H9 (cell line): ENCODE data around the gene CFAP91. TPM values are rescaled to one million over a fixed set of nuclear protein-coding genes. Genes with fewer than 3 reads are reported as not detected.

ENCODE experiments used
- DNase-seq: peaks from one replicate; pipeline ENCODE4 v3.0.0-alpha.2; 2017
- H2AFZ ChIP-seq: one replicate; pipeline ENCODE4 v1.6.1; 2013; ENCODE audit warnings: mild to moderate bottlenecking, low read length, control low read depth, moderate library complexity
- H2AK5ac ChIP-seq: 2 replicates; pipeline ENCODE4 v1.6.1; 2013; ENCODE audit warnings: low read length, control low read depth, mixed read lengths; ENCODE audit not compliant: insufficient read length
- H2BK120ac ChIP-seq: one replicate; pipeline ENCODE4 v1.6.1; 2013; ENCODE audit warnings: low read depth, mild to moderate bottlenecking, low read length, control low read depth, inconsistent platforms; ENCODE audit not compliant: poor library complexity, severe bottlenecking
- H2BK12ac ChIP-seq: 2 replicates; pipeline ENCODE4 v1.6.1; 2013; ENCODE audit warnings: low read length, control low read depth, mixed read lengths, low read depth; ENCODE audit not compliant: insufficient read length
- H2BK15ac ChIP-seq: 2 replicates; pipeline ENCODE4 v1.6.1; 2013; ENCODE audit warnings: low read depth, low read length, control low read depth
- H2BK20ac ChIP-seq: one replicate; pipeline ENCODE4 v1.6.1; 2013; ENCODE audit warnings: low read depth, mild to moderate bottlenecking, low read length, control low read depth, inconsistent platforms; ENCODE audit not compliant: poor library complexity, severe bottlenecking
- H2BK5ac ChIP-seq: 2 replicates; pipeline ENCODE4 v1.6.1; 2013; ENCODE audit warnings: low read length, control low read depth, mixed read lengths; ENCODE audit not compliant: insufficient read length
- H3K14ac ChIP-seq: 2 replicates; pipeline ENCODE4 v1.6.1; 2013; ENCODE audit warnings: low read length, control low read depth; ENCODE audit not compliant: insufficient read depth
- H3K18ac ChIP-seq: 2 replicates; pipeline ENCODE4 v1.6.1; 2013; ENCODE audit warnings: low read depth, mild to moderate bottlenecking, mixed read lengths, low read length, control low read depth; ENCODE audit not compliant: insufficient read length
- H3K23ac ChIP-seq: 2 replicates; pipeline ENCODE4 v1.6.1; 2013; ENCODE audit warnings: low read length, control low read depth, mixed read lengths, low read depth; ENCODE audit not compliant: insufficient read length
- H3K23me2 ChIP-seq: 2 replicates; pipeline ENCODE4 v1.6.1; 2013; ENCODE audit warnings: low read depth, mild to moderate bottlenecking, mixed read lengths, low read length, control low read depth; ENCODE audit not compliant: insufficient read length, poor library complexity, severe bottlenecking
- H3K27ac ChIP-seq: 2 replicates; pipeline ENCODE4 v1.5.1; 2013; ENCODE audit warnings: low read length, control low read depth, mixed read lengths, low read depth; ENCODE audit not compliant: insufficient read length
- H3K27me3 ChIP-seq: 2 replicates; pipeline ENCODE4 v1.6.1; 2013; ENCODE audit warnings: low read length, control low read depth, inconsistent platforms; ENCODE audit not compliant: insufficient read depth
- H3K4ac ChIP-seq: 2 replicates; pipeline ENCODE4 v1.6.1; 2013; ENCODE audit warnings: low read depth, mild to moderate bottlenecking, control low read depth, inconsistent platforms, low read length, moderate library complexity
- H3K4me1 ChIP-seq: 2 replicates; pipeline ENCODE4 v1.6.1; 2013; ENCODE audit warnings: low read length, control low read depth, inconsistent platforms; ENCODE audit not compliant: insufficient read depth
- H3K4me2 ChIP-seq: 2 replicates; pipeline ENCODE4 v1.6.1; 2013; ENCODE audit warnings: low read length, control low read depth, mixed read lengths; ENCODE audit not compliant: insufficient read length, insufficient read depth
- H3K56ac ChIP-seq: 2 replicates; pipeline ENCODE4 v1.6.1; 2013; ENCODE audit warnings: low read depth, mild to moderate bottlenecking, mixed read lengths, low read length, control low read depth; ENCODE audit not compliant: insufficient read length
- H3K79me1 ChIP-seq: 2 replicates; pipeline ENCODE4 v1.6.1; 2013; ENCODE audit warnings: low read depth, mild to moderate bottlenecking, moderate library complexity, low read length, control low read depth, inconsistent platforms; ENCODE audit not compliant: insufficient read depth, poor library complexity, severe bottlenecking
- H3K79me2 ChIP-seq: 2 replicates; pipeline ENCODE4 v1.6.1; 2013; ENCODE audit warnings: low read length, control low read depth, inconsistent platforms; ENCODE audit not compliant: insufficient read depth
- H3K9ac ChIP-seq: 2 replicates; pipeline ENCODE4 v1.6.1; 2013; ENCODE audit warnings: low read length, control low read depth, mixed read lengths; ENCODE audit not compliant: insufficient read length; ENCODE audit errors: extremely low read depth
- H3K9me3 ChIP-seq: one replicate; pipeline ENCODE4 v1.6.1; 2013; ENCODE audit warnings: low read depth, low read length, inconsistent platforms; ENCODE audit not compliant: control insufficient read depth
- H3T11ph ChIP-seq: one replicate; pipeline ENCODE4 v1.6.1; 2013; ENCODE audit warnings: mild to moderate bottlenecking, low read length, control low read depth, inconsistent platforms
- H4K20me1 ChIP-seq: one replicate; pipeline ENCODE4 v1.6.1; 2013; ENCODE audit not compliant: control insufficient read depth, insufficient read length, insufficient read depth
- H4K5ac ChIP-seq: 2 replicates; pipeline ENCODE4 v1.6.1; 2013; ENCODE audit warnings: low read depth, mild to moderate bottlenecking, mixed read lengths, low read length, control low read depth; ENCODE audit not compliant: insufficient read length
- H4K8ac ChIP-seq: replicated peaks from 2 replicates; pipeline ENCODE4 v1.6.1; 2013; ENCODE audit warnings: low read length, control low read depth, mixed read lengths, low read depth; ENCODE audit not compliant: insufficient read length
- H4K91ac ChIP-seq: 2 replicates; pipeline ENCODE4 v1.6.1; 2013; ENCODE audit warnings: low read depth, mild to moderate bottlenecking, moderate library complexity, mixed read lengths, low read length, control low read depth; ENCODE audit not compliant: insufficient read length
- H3K27ac Mint-ChIP-seq, 3 experiments: 2 replicates in 2 of 3; 3 replicates in 1 of 3; pipeline ENCODE4 v1.8.0; 2020 to 2021; ENCODE audit warnings: mixed read lengths in 3 of 3, mild to moderate bottlenecking in 1 of 3, moderate library complexity in 1 of 3
- H3K27me3 Mint-ChIP-seq: 2 replicates; pipeline ENCODE4 v1.8.0; 2021; ENCODE audit warnings: low read depth, mild to moderate bottlenecking, moderate library complexity, mixed read lengths
- H3K36me3 Mint-ChIP-seq, 3 experiments: 2 replicates in 2 of 3; 3 replicates in 1 of 3; pipeline ENCODE4 v1.8.0; 2020 to 2021; ENCODE audit warnings: low read depth in 3 of 3, mixed read lengths in 3 of 3; ENCODE audit not compliant: insufficient read depth in 1 of 3
- H3K4me1 Mint-ChIP-seq, 2 experiments: 2 replicates each; pipeline ENCODE4 v1.8.0; 2020; ENCODE audit warnings: mixed read lengths in 2 of 2
- H3K4me3 Mint-ChIP-seq, 2 experiments: 2 replicates in 1 of 2; 3 replicates in 1 of 2; pipeline ENCODE4 v1.8.0; 2020 to 2021; ENCODE audit warnings: mild to moderate bottlenecking in 2 of 2, mixed read lengths in 2 of 2, moderate library complexity in 1 of 2
- H3K9me3 Mint-ChIP-seq, 2 experiments: 2 replicates in 1 of 2; 3 replicates in 1 of 2; pipeline ENCODE4 v1.8.0; 2020; ENCODE audit warnings: mild to moderate bottlenecking in 2 of 2, mixed read lengths in 2 of 2, moderate library complexity in 1 of 2
- WGBS: extraction: QIAGEN DNeasy Blood & Tissue Kit; methylation state at CpG from one replicate; pipeline ENCODE4 v1.1.7; 2013; ENCODE audit warnings: missing lambda C conversion rate, low lambda C conversion rate, mixed read lengths; ENCODE audit not compliant: insufficient read length; ENCODE audit errors: extremely low coverage; 5-methylcytosine and 5-hydroxymethylcytosine counted together
- total RNA-seq: library from RNA; stranded (reverse); gene quantifications from 2 replicates; pipeline ENCODE4 v1.2.1, GENCODE V29; 2021
- TF ChIP-seq, protein P1 (sequence below): fragments of 200-600 bp; sonication (generic); conservative IDR thresholded peaks from 3 replicates; pipeline ENCODE4 v1.8.0; 2021; ENCODE audit warnings: antibody characterized with exemption, mild to moderate bottlenecking

Gene CFAP91
- total RNA-seq, 1 experiment from 2014 or later: 2.3 TPM

DNA sequence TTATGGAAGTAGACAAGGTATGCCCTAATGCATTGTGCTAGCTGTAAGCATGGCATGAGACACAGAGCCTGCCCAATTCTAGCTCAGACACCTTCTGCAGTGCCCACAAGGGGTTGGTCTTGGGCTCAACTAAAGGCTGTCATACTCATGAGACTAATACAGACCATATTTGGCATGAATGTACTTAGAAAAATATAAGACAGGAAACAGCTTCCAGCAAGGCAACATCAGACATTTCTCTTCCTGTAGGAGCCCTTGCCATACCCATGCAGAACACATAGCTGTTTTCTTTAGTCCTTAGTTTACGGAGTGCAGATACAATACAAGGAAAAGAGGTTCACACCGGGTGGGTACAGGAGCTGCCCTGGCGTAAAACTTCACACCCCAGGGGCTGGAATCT is 48.6 kb downstream of the CFAP91 start:
- no peaks in the 10 kb centered on the region for H3K4me1 ChIP-seq
- H4K8ac ChIP-seq: no peak overlapping the region
- no peak overlapping the region for H3K18ac ChIP-seq
- H3K4me3 Mint-ChIP-seq: no peak overlapping the region
- H4K20me1 ChIP-seq: no peaks in the 10 kb centered on the region
- no peaks in the 10 kb centered on the region for H3K79me2 ChIP-seq
- no peak overlapping the region for H3K27ac ChIP-seq
- H2BK12ac ChIP-seq: no peak overlapping the region
- H3K9me3 Mint-ChIP-seq: peaks cover 2 to 12% of the 10 kb centered on the region in 2 experiments; a peak in 2 of 5 replicates
- H2BK15ac ChIP-seq: no peak overlapping the region
- H4K5ac ChIP-seq: no peak overlapping the region
- H3K23me2 ChIP-seq: no peaks in the 10 kb centered on the region
- H3K4me1 Mint-ChIP-seq: no peaks in the 10 kb centered on the region
- no peak overlapping the region for H3K9ac ChIP-seq
- TF ChIP-seq, protein P1, sequence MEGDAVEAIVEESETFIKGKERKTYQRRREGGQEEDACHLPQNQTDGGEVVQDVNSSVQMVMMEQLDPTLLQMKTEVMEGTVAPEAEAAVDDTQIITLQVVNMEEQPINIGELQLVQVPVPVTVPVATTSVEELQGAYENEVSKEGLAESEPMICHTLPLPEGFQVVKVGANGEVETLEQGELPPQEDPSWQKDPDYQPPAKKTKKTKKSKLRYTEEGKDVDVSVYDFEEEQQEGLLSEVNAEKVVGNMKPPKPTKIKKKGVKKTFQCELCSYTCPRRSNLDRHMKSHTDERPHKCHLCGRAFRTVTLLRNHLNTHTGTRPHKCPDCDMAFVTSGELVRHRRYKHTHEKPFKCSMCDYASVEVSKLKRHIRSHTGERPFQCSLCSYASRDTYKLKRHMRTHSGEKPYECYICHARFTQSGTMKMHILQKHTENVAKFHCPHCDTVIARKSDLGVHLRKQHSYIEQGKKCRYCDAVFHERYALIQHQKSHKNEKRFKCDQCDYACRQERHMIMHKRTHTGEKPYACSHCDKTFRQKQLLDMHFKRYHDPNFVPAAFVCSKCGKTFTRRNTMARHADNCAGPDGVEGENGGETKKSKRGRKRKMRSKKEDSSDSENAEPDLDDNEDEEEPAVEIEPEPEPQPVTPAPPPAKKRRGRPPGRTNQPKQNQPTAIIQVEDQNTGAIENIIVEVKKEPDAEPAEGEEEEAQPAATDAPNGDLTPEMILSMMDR: no peak
- DNase-seq: no peak
- H3K79me1 ChIP-seq: no peaks in the 10 kb centered on the region
- H2BK20ac ChIP-seq: no peak overlapping the region
- no peaks in the 10 kb centered on the region for H3K27me3 ChIP-seq
- H2AFZ ChIP-seq: no peak overlapping the region
- no peak overlapping the region for H2BK120ac ChIP-seq
- H3K4ac ChIP-seq: no peak overlapping the region
- WGBS: no CpG with 5 or more reads among the region's 3 CpGs
- peaks cover 0 to 9% (median 5%) of the 10 kb centered on the region in 3 experiments; a peak in 3 of 7 replicates for H3K36me3 Mint-ChIP-seq
- H3K4me2 ChIP-seq: no peak overlapping the region
- H2BK5ac ChIP-seq: no peak overlapping the region
- no peak overlapping the region for H2AK5ac ChIP-seq
- no peak overlapping the region for H4K91ac ChIP-seq
- no peak overlapping the region for H3K23ac ChIP-seq
- no peak overlapping the region for H3K56ac ChIP-seq
- peaks cover 6% of the 10 kb centered on the region for H3K9me3 ChIP-seq
- no peak overlapping the region for H3T11ph ChIP-seq
- H3K27me3 Mint-ChIP-seq: peaks cover 4% of the 10 kb centered on the region
- no peak overlapping the region for H3K14ac ChIP-seq
- H3K27ac Mint-ChIP-seq: no peak overlapping the region

Other genes with a start within 250 kb of the CFAP91 start
- gene TMEM39A, start 239.4 kb upstream of the CFAP91 start, total RNA-seq: 40.4 and 45.0 TPM in 2 replicates
- gene POGLUT1, start 234.1 kb upstream of the CFAP91 start, total RNA-seq: 22.9 and 23.3 TPM in 2 replicates
- 104 and 109 TPM in 2 replicates for gene TIMMDC1, start 204.5 kb upstream of the CFAP91 start, total RNA-seq
- not detected in 2 replicates for gene CD80, start 143.4 kb upstream of the CFAP91 start, total RNA-seq
- gene ADPRH, start 123.5 kb upstream of the CFAP91 start, total RNA-seq: 3.1 and 3.6 TPM in 2 replicates
- gene PLA1A, start 105.1 kb upstream of the CFAP91 start, total RNA-seq: not detected in 2 replicates
- 0.37 and 0.97 TPM in 2 replicates for gene POPDC2, start 42.4 kb upstream of the CFAP91 start, total RNA-seq
- 47.0 and 53.4 TPM in 2 replicates for gene COX17, start 25.6 kb upstream of the CFAP91 start, total RNA-seq
- not detected in 2 replicates for gene NR1I2, start 79.1 kb downstream of the CFAP91 start, total RNA-seq